Sigmoid colon (tissue), 4 donors: ENCODE results near the gene CYB561D1.

Experiments used
- CTCF ChIP-seq, 4 experiments: fragments of 450-650 bp in 3 of 4; fragments of 200-600 bp in 1 of 4; IDR thresholded peaks; one replicate each; pipeline ENCODE4 v1.5.1; 2016 to 2019; ENCODE audit warnings: antibody characterized with exemption in 4 of 4, mild to moderate bottlenecking in 3 of 4, moderate library complexity in 2 of 4
- EP300 ChIP-seq, 4 donors: sonication (generic); formaldehyde crosslinking; IDR thresholded peaks; one replicate each; pipeline ENCODE4 v1.6.1; 2017; ENCODE audit warnings: antibody characterized with exemption in 4 of 4
- POLR2A ChIP-seq, 2 donors: fragments of 450-650 bp; IDR thresholded peaks; one replicate each; pipeline ENCODE4 v1.6.1; 2016; ENCODE audit warnings: antibody characterized with exemption in 2 of 2, mild to moderate bottlenecking in 2 of 2, moderate library complexity in 2 of 2
- POLR2AphosphoS5 ChIP-seq, 4 donors: sonication (generic); formaldehyde crosslinking; IDR thresholded peaks; one replicate each; pipeline ENCODE4 v1.6.1; 2017; ENCODE audit warnings: antibody characterized with exemption in 4 of 4

- TF ChIP-seq CTCF (IDR thresholded peaks at IDR 0.05) (no peak), POLR2A (IDR thresholded peaks at IDR 0.05) (no peak), POLR2AphosphoS5 (IDR thresholded peaks at IDR 0.05) (no peak), EP300 (IDR thresholded peaks at IDR 0.05) (no peak)
Measured at GRCh38 chr1:109454497-109455133, 39.3 kb upstream of the CYB561D1 start.
